Measurements from ENCODE around the gene RMDN2.

- no peak for TF ChIP-seq CTCF (IDR thresholded peaks at IDR 0.05; ENCODE audit: low read depth, low read length)
- no peak for TF ChIP-seq EZH2phosphoT487 (IDR thresholded peaks at IDR 0.05; ENCODE audit: low read depth)
These were observed 30.5 kb upstream of the RMDN2 start for GRCh38 chr2:37894601-37895000.

All from OCI-LY3 (cell line).